ENCODE results near the gene HSPB1. TPM values are rescaled to one million over a fixed set of nuclear protein-coding genes. Genes with fewer than 3 reads are reported as not detected.

HSPB1 gene
- total and polyA plus RNA-seq, 2 donors (not counting 1 experiment from before 2014, with no cell fraction given), result 70.0 to 234 TPM

DNA sequence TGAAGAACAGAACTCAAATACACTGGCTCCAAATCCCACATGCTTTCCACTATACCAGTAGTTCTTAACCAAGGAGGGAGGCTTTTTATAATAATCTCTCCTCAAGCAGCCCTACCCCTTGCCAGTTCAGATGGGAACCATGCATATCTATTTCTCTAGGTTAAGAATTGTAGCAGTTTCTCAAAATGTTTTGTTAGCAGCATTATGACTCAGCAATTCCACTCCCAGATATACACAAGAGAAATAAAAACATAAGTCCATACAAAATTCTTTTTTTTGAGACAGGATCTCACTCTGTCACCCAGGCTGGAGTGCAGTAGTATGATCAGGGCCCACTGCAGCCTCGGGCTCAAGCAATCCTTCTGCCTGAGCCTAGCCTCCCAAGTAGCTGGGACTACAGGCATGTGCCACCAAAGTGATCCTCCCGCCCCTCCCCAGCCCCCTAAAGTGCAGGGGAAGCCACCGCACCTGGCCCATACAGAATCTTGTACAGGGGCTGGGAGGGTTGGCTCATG, 38.2 kb downstream of the HSPB1 start:
- Histone ChIP-seq H3K36me3 (ENCODE audit: control insufficient read depth, insufficient read depth, low read length) (peaks cover 7% of the 10 kb centered on the region), H3K9ac (ENCODE audit: insufficient read depth, low read length) (no peak overlapping the region), H3K27ac (ENCODE audit: insufficient read depth, low read length) (peak overlapping the region; percentile 61), H3K4me3 (replicated peaks in 1 of 4; ENCODE audit: control extremely low read depth in 1 of 4, insufficient read depth in 1 of 4, low read depth in 3 of 4, low read length in 4 of 4) (no peak overlapping the region), H2AFZ (ENCODE audit: low read length) (no peak overlapping the region), H3K9me3 (ENCODE audit: control insufficient read depth, insufficient read depth, low read depth, low read length) (no peaks in the 10 kb centered on the region), H3K4me2 (ENCODE audit: extremely low read depth, insufficient read depth, low read length) (peak overlapping the region; percentile 15), H4K20me1 (ENCODE audit: control insufficient read depth, extremely low read depth, insufficient read depth, low read length) (peaks cover 5% of the 10 kb centered on the region), H3K4me1 (ENCODE audit: control insufficient read depth, extremely low read depth, insufficient read depth, low read length) (peaks cover 13% of the 10 kb centered on the region), H3K27me3 (ENCODE audit: control insufficient read depth, insufficient read depth, low read length) (no peaks in the 10 kb centered on the region), H3K79me2 (ENCODE audit: control insufficient read depth, insufficient read depth, low read length) (peaks cover 97% of the 10 kb centered on the region)
- TF ChIP-seq, protein P1, sequence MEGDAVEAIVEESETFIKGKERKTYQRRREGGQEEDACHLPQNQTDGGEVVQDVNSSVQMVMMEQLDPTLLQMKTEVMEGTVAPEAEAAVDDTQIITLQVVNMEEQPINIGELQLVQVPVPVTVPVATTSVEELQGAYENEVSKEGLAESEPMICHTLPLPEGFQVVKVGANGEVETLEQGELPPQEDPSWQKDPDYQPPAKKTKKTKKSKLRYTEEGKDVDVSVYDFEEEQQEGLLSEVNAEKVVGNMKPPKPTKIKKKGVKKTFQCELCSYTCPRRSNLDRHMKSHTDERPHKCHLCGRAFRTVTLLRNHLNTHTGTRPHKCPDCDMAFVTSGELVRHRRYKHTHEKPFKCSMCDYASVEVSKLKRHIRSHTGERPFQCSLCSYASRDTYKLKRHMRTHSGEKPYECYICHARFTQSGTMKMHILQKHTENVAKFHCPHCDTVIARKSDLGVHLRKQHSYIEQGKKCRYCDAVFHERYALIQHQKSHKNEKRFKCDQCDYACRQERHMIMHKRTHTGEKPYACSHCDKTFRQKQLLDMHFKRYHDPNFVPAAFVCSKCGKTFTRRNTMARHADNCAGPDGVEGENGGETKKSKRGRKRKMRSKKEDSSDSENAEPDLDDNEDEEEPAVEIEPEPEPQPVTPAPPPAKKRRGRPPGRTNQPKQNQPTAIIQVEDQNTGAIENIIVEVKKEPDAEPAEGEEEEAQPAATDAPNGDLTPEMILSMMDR (conservative IDR thresholded peaks at IDR 0.05 in 1 of 2, IDR thresholded peaks at IDR 0.05 in 1 of 2; ENCODE audit: low read depth in 1 of 2, low read length in 2 of 2), result no peak
- no peak for TF ChIP-seq EZH2 (IDR thresholded peaks at IDR 0.05; ENCODE audit: low read length, missing control alignments)
- peak; percentile 81 to 86 for DNase-seq (ENCODE audit: low read depth in 2 of 2)

DNA sequence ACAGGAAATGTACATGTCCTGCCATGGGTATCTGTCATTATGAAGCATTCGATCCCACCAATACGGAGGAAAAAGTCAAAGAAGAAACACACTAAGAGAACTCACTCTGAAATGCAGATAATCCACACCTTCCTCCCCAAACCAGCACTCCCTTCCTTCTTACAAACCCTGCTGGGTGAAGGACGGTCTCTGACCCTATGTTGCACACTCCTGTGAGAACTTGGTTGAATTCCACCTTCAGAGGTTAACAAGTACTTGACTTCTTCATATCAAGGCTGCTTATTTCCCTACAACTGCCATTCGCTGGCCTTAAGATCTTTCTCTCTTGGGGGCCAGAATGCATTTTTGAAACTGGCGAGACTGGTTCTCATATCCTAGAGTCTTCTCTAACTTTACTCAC, 39.7 kb downstream of the HSPB1 start:
- Histone ChIP-seq H3K27me3 (ENCODE audit: control insufficient read depth, insufficient read depth, low read length) (no peaks in the 10 kb centered on the region), H3K36me3 (ENCODE audit: control insufficient read depth, insufficient read depth, low read length) (peaks cover 19% of the 10 kb centered on the region), H4K20me1 (ENCODE audit: control insufficient read depth, extremely low read depth, insufficient read depth, low read length) (peaks cover 5% of the 10 kb centered on the region), H3K79me2 (ENCODE audit: control insufficient read depth, insufficient read depth, low read length) (peaks cover 97% of the 10 kb centered on the region), H3K9me3 (ENCODE audit: control insufficient read depth, insufficient read depth, low read depth, low read length) (no peaks in the 10 kb centered on the region), H3K4me3 (replicated peaks in 1 of 4; ENCODE audit: control extremely low read depth in 1 of 4, insufficient read depth in 1 of 4, low read depth in 3 of 4, low read length in 4 of 4) (no peak overlapping the region), H3K4me2 (ENCODE audit: extremely low read depth, insufficient read depth, low read length) (no peak overlapping the region), H3K27ac (ENCODE audit: insufficient read depth, low read length) (no peak overlapping the region), H2AFZ (ENCODE audit: low read length) (no peak overlapping the region), H3K4me1 (ENCODE audit: control insufficient read depth, extremely low read depth, insufficient read depth, low read length) (peaks cover 18% of the 10 kb centered on the region), H3K9ac (ENCODE audit: insufficient read depth, low read length) (no peak overlapping the region)
- no peak for DNase-seq (ENCODE audit: low read depth in 2 of 2)
- TF ChIP-seq, protein P1 (conservative IDR thresholded peaks at IDR 0.05 in 1 of 2, IDR thresholded peaks at IDR 0.05 in 1 of 2; ENCODE audit: low read depth in 1 of 2, low read length in 2 of 2), result no peak
- no peak for TF ChIP-seq EZH2 (IDR thresholded peaks at IDR 0.05; ENCODE audit: low read length, missing control alignments)

DNA sequence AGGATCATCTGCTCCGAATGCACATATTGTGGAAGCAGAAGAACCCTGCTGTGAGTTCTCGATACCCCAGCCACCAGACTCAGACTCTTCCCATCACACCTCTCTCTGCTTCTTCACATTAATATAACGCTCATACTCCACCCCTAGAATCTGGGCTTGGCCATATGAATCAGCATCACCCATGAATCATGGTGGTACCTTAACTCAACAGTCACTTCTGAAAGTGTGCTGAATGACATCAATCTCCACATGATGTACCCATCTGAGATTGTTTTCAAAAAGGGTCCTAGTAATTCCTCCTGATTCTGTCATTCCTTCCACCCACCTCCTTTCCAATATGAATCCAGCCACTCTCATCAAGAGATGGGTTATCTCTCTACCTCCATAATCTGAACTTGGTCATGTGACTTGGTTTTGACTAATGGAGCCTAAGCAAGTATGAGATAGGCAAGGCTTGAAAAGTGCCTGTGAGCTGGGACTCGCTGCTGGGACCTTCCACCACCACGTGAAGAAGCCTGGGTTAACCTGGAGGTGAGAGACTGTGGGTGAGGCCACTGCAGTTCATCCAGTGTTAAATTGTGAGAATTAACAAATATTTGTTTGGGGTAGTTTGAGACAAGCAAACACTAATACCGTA, 40.9 kb downstream of the HSPB1 start:
- H3K9me3 ChIP-seq (ENCODE audit: control insufficient read depth, insufficient read depth, low read depth, low read length), result no peaks in the 10 kb centered on the region
- H3K27ac ChIP-seq (ENCODE audit: insufficient read depth, low read length), result no peak overlapping the region
- TF ChIP-seq, protein P1 (conservative IDR thresholded peaks at IDR 0.05 in 1 of 2, IDR thresholded peaks at IDR 0.05 in 1 of 2; ENCODE audit: low read depth in 1 of 2, low read length in 2 of 2), result no peak
- TF ChIP-seq EZH2 (IDR thresholded peaks at IDR 0.05; ENCODE audit: low read length, missing control alignments), result no peak

More for the DNA sequence above, 40.9 kb downstream of the HSPB1 start:
- Histone ChIP-seq H3K36me3 (ENCODE audit: control insufficient read depth, insufficient read depth, low read length) (peaks cover 20% of the 10 kb centered on the region), H3K27me3 (ENCODE audit: control insufficient read depth, insufficient read depth, low read length) (no peaks in the 10 kb centered on the region), H3K9ac (ENCODE audit: insufficient read depth, low read length) (no peak overlapping the region), H3K4me3 (replicated peaks in 1 of 4; ENCODE audit: control extremely low read depth in 1 of 4, insufficient read depth in 1 of 4, low read depth in 3 of 4, low read length in 4 of 4) (no peak overlapping the region), H4K20me1 (ENCODE audit: control insufficient read depth, extremely low read depth, insufficient read depth, low read length) (peaks cover 5% of the 10 kb centered on the region), H3K4me1 (ENCODE audit: control insufficient read depth, extremely low read depth, insufficient read depth, low read length) (peaks cover 15% of the 10 kb centered on the region), H3K4me2 (ENCODE audit: extremely low read depth, insufficient read depth, low read length) (no peak overlapping the region), H2AFZ (ENCODE audit: low read length) (no peak overlapping the region), H3K79me2 (ENCODE audit: control insufficient read depth, insufficient read depth, low read length) (peaks cover 97% of the 10 kb centered on the region)
- DNase-seq (ENCODE audit: low read depth in 2 of 2), result no peak

Data from fibroblast of lung (primary cell).